PFSK-1 (cell line): ENCODE data around the gene KDM7A.

ENCODE experiments used
- FOXP2 ChIP-seq: optimal IDR thresholded peaks from 2 replicates; pipeline ENCODE3; 2011; ENCODE audit warnings: borderline replicate concordance, control low read depth, inconsistent platforms; ENCODE audit not compliant: insufficient read depth; ENCODE audit errors: extremely low read length, extremely low read depth
- POLR2AphosphoS5 ChIP-seq: IDR thresholded peaks from 2 replicates; pipeline ENCODE4 v1.6.1; 2012; ENCODE audit warnings: low read depth, mild to moderate bottlenecking, control low read depth, low read length, moderate library complexity
- SIN3A ChIP-seq: IDR thresholded peaks from 2 replicates; pipeline ENCODE4 v1.6.1; 2012; ENCODE audit warnings: mild to moderate bottlenecking, low read length, moderate library complexity, borderline replicate concordance; ENCODE audit not compliant: insufficient read depth
- TAF1 ChIP-seq: IDR thresholded peaks from 2 replicates; pipeline ENCODE4 v1.6.1; 2012; ENCODE audit warnings: low read length, control low read depth, borderline replicate concordance; ENCODE audit not compliant: insufficient read depth
- TF ChIP-seq, protein P1 (sequence below), 2 experiments: IDR thresholded peaks; 2 replicates each; pipeline versions ENCODE4 v1.6.1 to v1.8.0; 2011 to 2012; ENCODE audit warnings: low read depth in 2 of 2, low read length in 2 of 2, control low read depth in 1 of 2, inconsistent platforms in 1 of 2, mild to moderate bottlenecking in 1 of 2, moderate library complexity in 1 of 2; ENCODE audit not compliant: insufficient read depth in 1 of 2

KDM7A gene

DNA sequence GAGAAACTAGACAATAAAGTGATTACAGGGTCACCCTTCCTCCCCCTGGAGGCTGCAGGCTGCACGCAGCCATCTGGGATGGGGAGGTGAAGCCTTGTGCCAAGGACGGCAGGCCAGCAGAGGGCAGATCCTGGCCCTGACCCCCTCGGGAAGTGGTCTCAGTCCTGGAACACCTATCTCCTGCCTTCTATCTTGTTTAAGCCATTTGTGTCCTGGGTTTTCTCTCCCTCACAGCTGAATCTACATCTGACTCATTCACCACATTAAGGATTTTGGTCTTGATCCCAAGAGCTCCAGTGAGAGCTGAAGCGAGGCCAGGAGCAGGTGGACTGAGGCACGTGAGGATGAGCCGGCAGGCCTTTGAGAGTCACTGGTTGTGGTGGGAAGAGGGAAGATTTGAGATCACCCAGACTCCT lies 97.7 kb downstream of the KDM7A start:
- no peak for TF ChIP-seq TAF1
- no peak for TF ChIP-seq SIN3A
- TF ChIP-seq, protein P1, sequence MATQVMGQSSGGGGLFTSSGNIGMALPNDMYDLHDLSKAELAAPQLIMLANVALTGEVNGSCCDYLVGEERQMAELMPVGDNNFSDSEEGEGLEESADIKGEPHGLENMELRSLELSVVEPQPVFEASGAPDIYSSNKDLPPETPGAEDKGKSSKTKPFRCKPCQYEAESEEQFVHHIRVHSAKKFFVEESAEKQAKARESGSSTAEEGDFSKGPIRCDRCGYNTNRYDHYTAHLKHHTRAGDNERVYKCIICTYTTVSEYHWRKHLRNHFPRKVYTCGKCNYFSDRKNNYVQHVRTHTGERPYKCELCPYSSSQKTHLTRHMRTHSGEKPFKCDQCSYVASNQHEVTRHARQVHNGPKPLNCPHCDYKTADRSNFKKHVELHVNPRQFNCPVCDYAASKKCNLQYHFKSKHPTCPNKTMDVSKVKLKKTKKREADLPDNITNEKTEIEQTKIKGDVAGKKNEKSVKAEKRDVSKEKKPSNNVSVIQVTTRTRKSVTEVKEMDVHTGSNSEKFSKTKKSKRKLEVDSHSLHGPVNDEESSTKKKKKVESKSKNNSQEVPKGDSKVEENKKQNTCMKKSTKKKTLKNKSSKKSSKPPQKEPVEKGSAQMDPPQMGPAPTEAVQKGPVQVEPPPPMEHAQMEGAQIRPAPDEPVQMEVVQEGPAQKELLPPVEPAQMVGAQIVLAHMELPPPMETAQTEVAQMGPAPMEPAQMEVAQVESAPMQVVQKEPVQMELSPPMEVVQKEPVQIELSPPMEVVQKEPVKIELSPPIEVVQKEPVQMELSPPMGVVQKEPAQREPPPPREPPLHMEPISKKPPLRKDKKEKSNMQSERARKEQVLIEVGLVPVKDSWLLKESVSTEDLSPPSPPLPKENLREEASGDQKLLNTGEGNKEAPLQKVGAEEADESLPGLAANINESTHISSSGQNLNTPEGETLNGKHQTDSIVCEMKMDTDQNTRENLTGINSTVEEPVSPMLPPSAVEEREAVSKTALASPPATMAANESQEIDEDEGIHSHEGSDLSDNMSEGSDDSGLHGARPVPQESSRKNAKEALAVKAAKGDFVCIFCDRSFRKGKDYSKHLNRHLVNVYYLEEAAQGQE (IDR thresholded peaks at IDR 0.05; ENCODE audit: insufficient read depth in 1 of 2, low read depth in 2 of 2, low read length in 2 of 2): no peak
- no peak for TF ChIP-seq FOXP2
- TF ChIP-seq POLR2AphosphoS5: no peak

DNA sequence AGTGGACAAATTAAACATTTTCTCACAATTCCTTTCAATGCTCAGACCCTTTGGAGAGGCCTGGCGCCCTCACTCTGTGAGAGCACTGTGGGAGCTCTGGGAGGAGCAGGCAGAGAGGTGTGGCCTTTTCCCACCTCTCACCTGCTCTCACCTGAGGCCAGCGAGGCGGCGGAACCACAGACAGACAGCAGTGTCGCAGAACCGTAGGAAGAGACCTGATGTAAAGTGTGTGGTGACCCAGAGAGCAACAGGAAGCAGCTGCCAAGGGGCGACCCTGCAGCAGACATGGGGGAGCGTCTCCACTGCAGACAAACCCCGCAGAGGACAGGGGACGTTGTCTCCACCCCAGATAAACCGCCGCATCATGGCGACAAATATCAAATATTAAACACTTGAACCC lies 98.4 kb downstream of the KDM7A start:
- TF ChIP-seq POLR2AphosphoS5 (no peak), TAF1 (no peak), FOXP2 (no peak), SIN3A (no peak)
- TF ChIP-seq, protein P1 (IDR thresholded peaks at IDR 0.05; ENCODE audit: insufficient read depth in 1 of 2, low read depth in 2 of 2, low read length in 2 of 2): no peak

DNA sequence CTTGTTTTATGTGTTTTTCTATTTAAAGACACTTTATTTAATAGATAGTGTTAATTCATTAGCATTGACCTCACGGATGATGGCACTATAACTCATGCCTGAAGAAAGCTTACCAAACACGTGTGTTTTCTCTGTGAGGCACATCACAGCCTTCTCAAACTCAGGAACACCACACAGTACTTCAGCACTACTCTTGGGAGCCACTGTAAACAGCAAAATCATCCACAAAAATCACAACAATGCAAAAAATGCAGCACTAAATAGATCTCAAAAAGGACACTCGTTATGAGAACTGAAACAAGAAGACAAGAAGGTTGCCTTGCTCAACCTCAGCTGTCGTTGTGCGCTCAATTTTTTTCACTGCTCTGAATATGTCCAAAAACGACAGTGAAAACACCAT lies 102.0 kb downstream of the KDM7A start:
- TF ChIP-seq TAF1 (no peak), FOXP2 (no peak), SIN3A (no peak), POLR2AphosphoS5 (no peak)
- TF ChIP-seq, protein P1 (IDR thresholded peaks at IDR 0.05; ENCODE audit: insufficient read depth in 1 of 2, low read depth in 2 of 2, low read length in 2 of 2): no peak

DNA sequence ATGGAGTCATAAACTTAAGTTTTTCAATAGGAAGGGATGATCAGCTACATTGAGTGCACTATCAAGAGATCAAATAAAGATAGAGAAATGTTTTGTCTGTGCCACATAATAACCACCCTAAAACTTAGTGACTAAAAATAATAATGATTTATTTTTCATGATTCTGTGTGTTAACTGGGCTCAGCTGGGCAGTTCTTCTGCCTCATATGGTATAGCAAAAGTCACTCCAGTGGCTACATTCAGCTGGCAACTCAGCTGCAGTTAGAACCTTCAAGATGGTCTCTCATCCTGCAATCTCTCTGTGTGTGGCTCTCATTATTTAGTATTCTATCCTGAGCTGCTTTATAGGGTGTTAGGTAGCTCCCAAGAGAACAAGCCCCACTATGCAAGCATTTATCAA lies 106.2 kb downstream of the KDM7A start:
- TF ChIP-seq TAF1: no peak
- TF ChIP-seq, protein P1 (IDR thresholded peaks at IDR 0.05; ENCODE audit: insufficient read depth in 1 of 2, low read depth in 2 of 2, low read length in 2 of 2): no peak
- no peak for TF ChIP-seq SIN3A
- TF ChIP-seq POLR2AphosphoS5: no peak
- TF ChIP-seq FOXP2: no peak

DNA sequence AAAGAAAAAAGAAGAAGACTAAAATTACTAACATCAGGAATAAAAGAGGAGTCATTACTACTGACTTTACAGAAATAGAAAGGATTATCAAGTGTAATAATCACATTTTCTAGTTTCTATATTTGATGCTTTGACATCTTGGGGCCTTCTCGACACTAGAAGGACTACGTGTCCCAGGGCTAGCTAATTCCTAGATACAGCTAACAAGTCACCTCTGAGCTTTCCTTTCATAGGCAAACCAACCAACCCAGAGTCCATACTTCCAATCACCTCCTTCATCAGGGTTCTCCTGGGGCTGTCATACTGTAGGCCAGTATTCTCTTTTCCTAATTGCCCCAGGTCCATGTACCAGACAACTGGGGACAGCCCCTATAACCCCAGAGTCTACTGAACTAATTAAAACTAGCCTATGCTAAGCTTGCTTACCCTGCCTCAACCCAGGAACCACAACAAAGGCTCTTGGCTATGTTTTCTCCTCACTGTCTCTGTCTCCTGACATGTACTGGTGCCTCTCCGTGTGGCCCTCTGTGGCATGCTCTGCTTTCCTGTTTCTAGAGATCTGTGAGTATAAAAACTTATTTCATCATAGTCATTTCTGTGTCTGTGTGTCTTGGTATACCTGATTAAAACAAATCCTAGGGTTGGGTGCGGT lies 107.4 kb downstream of the KDM7A start:
- no peak for TF ChIP-seq SIN3A
- no peak for TF ChIP-seq POLR2AphosphoS5
- TF ChIP-seq, protein P1 (IDR thresholded peaks at IDR 0.05; ENCODE audit: insufficient read depth in 1 of 2, low read depth in 2 of 2, low read length in 2 of 2): no peak
- TF ChIP-seq FOXP2: no peak
- no peak for TF ChIP-seq TAF1
